GM18909 (cell line): ENCODE data around the gene FBXO38.

Experiments
- ATAC-seq: cut with Tn5 transposase; IDR thresholded peaks from one replicate; pipeline ENCODE4 v1.9.1; 2021; ENCODE audit warnings: mild to moderate bottlenecking; ENCODE audit not compliant: unreplicated experiment, poor library complexity

Gene FBXO38

GRCh38 chr5:148384380-148384737 lies 601 bp downstream of the FBXO38 start:
- peak; percentile 29 for ATAC-seq

- ATAC-seq, result no peak
These were observed 1.3 kb downstream of the FBXO38 start for GRCh38 chr5:148385094-148385493.

GRCh38 chr5:148386041-148386440 lies 2.3 kb downstream of the FBXO38 start:
- ATAC-seq, result no peak

- ATAC-seq, result no peak
These were observed 3.6 kb downstream of the FBXO38 start for GRCh38 chr5:148387325-148387724.

GRCh38 chr5:148388696-148389095 lies 4.9 kb downstream of the FBXO38 start:
- ATAC-seq, result no peak

GRCh38 chr5:148390914-148391313 lies 7.2 kb downstream of the FBXO38 start:
- no peak for ATAC-seq

- ATAC-seq, result no peak
These were observed 7.7 kb downstream of the FBXO38 start for GRCh38 chr5:148391422-148391821.

- no peak for ATAC-seq
These were observed 9.6 kb downstream of the FBXO38 start for GRCh38 chr5:148393390-148393741.

GRCh38 chr5:148394587-148395019 lies 10.8 kb downstream of the FBXO38 start:
- no peak for ATAC-seq

- no peak for ATAC-seq
These were observed 11.3 kb downstream of the FBXO38 start for GRCh38 chr5:148395031-148395430.

- ATAC-seq, result no peak
These were observed 14.3 kb downstream of the FBXO38 start for GRCh38 chr5:148397968-148398595.

GRCh38 chr5:148398698-148399121 lies 15.0 kb downstream of the FBXO38 start:
- ATAC-seq, result no peak

- no peak for ATAC-seq
These were observed 17.8 kb downstream of the FBXO38 start for GRCh38 chr5:148401604-148402003.

GRCh38 chr5:148403344-148403743 lies 19.6 kb downstream of the FBXO38 start:
- ATAC-seq, result peak; percentile 85

GRCh38 chr5:148406406-148406805 lies 22.6 kb downstream of the FBXO38 start:
- ATAC-seq, result no peak

- no peak for ATAC-seq
These were observed 24.3 kb downstream of the FBXO38 start for GRCh38 chr5:148408092-148408491.

GRCh38 chr5:148412124-148412523 lies 28.4 kb downstream of the FBXO38 start:
- ATAC-seq, result no peak

- ATAC-seq, result no peak
These were observed 31.1 kb downstream of the FBXO38 start for GRCh38 chr5:148414833-148415232.

- ATAC-seq, result no peak
These were observed 32.7 kb downstream of the FBXO38 start for GRCh38 chr5:148416416-148416815.

- ATAC-seq, result no peak
These were observed 33.2 kb downstream of the FBXO38 start for GRCh38 chr5:148416921-148417320.

- ATAC-seq, result no peak
These were observed 34.8 kb downstream of the FBXO38 start for GRCh38 chr5:148418511-148418910.

GRCh38 chr5:148421661-148422060 lies 37.9 kb downstream of the FBXO38 start:
- ATAC-seq, result no peak

GRCh38 chr5:148425808-148426207 lies 42.0 kb downstream of the FBXO38 start:
- ATAC-seq, result no peak
